H1 (cell line): ENCODE measurements around the gene SORCS3. TPM values are rescaled to one million over a fixed set of nuclear protein-coding genes. Genes with fewer than 3 reads are reported as not detected.

Experiments
- CTCF ChIA-PET: fragments of 300-600 bp; sonication (Branson Sonifier 250); formaldehyde crosslinking; loops from one replicate; lab custom pipeline; 2021; ENCODE audit not compliant: partially characterized antibody; lab: Charles Lee
- POLR2A ChIA-PET: fragments of 300-600 bp; sonication (Branson Sonifier 250); formaldehyde crosslinking; loops from one replicate; lab custom pipeline; 2021; ENCODE audit warnings: inconsistent platforms; ENCODE audit not compliant: partially characterized antibody; lab: Charles Lee
- DNase-seq, 2 experiments: peaks; one replicate each; pipeline versions ENCODE4 v3.0.0 to v3.0.0-alpha.2; 2010 to 2022; ENCODE audit warnings: low spot score in 2 of 2, low read depth in 1 of 2, mixed read lengths in 1 of 2
- FAIRE-seq: peaks from 2 replicates; lab custom pipeline; 2011; peaks lifted over from hg19 to GRCh38; lab: Jason Lieb, UNC
- H2AFZ ChIP-seq: 2 replicates; pipeline ENCODE4 v1.8.1; 2012; ENCODE audit warnings: low read length, inconsistent platforms
- H2AK5ac ChIP-seq: 2 replicates; pipeline ENCODE4 v1.6.1; 2013; ENCODE audit warnings: low read depth, low read length
- H2BK120ac ChIP-seq: replicated peaks from 2 replicates; pipeline ENCODE3; 2013; ENCODE audit warnings: low read depth, low read length, inconsistent platforms
- H2BK12ac ChIP-seq: 2 replicates; pipeline ENCODE4 v1.6.1; 2013; ENCODE audit warnings: low read depth, low read length
- H2BK15ac ChIP-seq: 2 replicates; pipeline ENCODE4 v1.6.1; 2013; ENCODE audit warnings: low read length
- H2BK20ac ChIP-seq: 2 replicates; pipeline ENCODE4 v1.6.1; 2013; ENCODE audit warnings: low read length
- H2BK5ac ChIP-seq: 2 replicates; pipeline ENCODE4 v1.6.1; 2013; ENCODE audit warnings: low read depth, low read length
- H3K14ac ChIP-seq: 2 replicates; pipeline ENCODE4 v1.6.1; 2013; ENCODE audit warnings: inconsistent platforms; ENCODE audit not compliant: insufficient read length
- H3K18ac ChIP-seq: 2 replicates; pipeline ENCODE4 v1.6.1; 2013; ENCODE audit warnings: low read length; ENCODE audit errors: extremely low read depth
- H3K23ac ChIP-seq: 2 replicates; pipeline ENCODE4 v1.6.1; 2013; ENCODE audit warnings: inconsistent platforms; ENCODE audit not compliant: insufficient read length
- H3K23me2 ChIP-seq: 2 replicates; pipeline ENCODE4 v1.6.1; 2013; ENCODE audit warnings: low read depth, low read length
- H3K27ac ChIP-seq: 2 replicates; pipeline ENCODE4 v1.6.1; 2011; ENCODE audit warnings: low read depth, low read length, inconsistent platforms
- H3K27me3 ChIP-seq, 4 experiments: replicated peaks in 1 of 4; 1 replicate in 1 of 4; 2 replicates in 3 of 4; pipeline versions ENCODE4 v1.6.1 to v1.8.1; 2011 to 2013; ENCODE audit warnings: low read length in 3 of 4, mild to moderate bottlenecking in 3 of 4, inconsistent platforms in 2 of 4, mixed read lengths in 2 of 4, moderate library complexity in 1 of 4; ENCODE audit not compliant: control insufficient read depth in 3 of 4, insufficient read depth in 3 of 4; ENCODE audit errors: extremely low read depth in 1 of 4
- H3K36me3 ChIP-seq, 4 experiments: 2 replicates each; pipeline versions ENCODE4 v1.6.1 to v1.8.1; 2011 to 2013; ENCODE audit warnings: mild to moderate bottlenecking in 4 of 4, low read length in 3 of 4, moderate library complexity in 2 of 4, control low read depth in 1 of 4, inconsistent platforms in 1 of 4; ENCODE audit not compliant: insufficient read depth in 4 of 4, control insufficient read depth in 2 of 4
- H3K4ac ChIP-seq: replicated peaks from 2 replicates; pipeline ENCODE3; 2013; ENCODE audit warnings: low read length, low read depth, mixed read lengths, inconsistent platforms; ENCODE audit not compliant: insufficient read length
- H3K4me1 ChIP-seq, 4 experiments: replicated peaks in 1 of 4; 1 replicate in 1 of 4; 2 replicates in 3 of 4; pipeline versions ENCODE4 v1.6.1 to v1.8.1; 2011 to 2013; ENCODE audit warnings: low read length in 3 of 4, inconsistent platforms in 2 of 4, mixed read lengths in 1 of 4; ENCODE audit not compliant: insufficient read depth in 4 of 4, control insufficient read depth in 3 of 4
- H3K4me2 ChIP-seq, 2 experiments: 2 replicates each; pipeline versions ENCODE4 v1.6.1 to v1.8.1; 2011 to 2013; ENCODE audit warnings: low read depth in 2 of 2, low read length in 2 of 2, control low read depth in 1 of 2, inconsistent platforms in 1 of 2, mild to moderate bottlenecking in 1 of 2; ENCODE audit not compliant: insufficient read depth in 1 of 2
- H3K4me3 ChIP-seq, 4 experiments: fragments of 200-600, 300-600 bp in 1 of 4; sonication (generic), shearing (Covaris generic), sonication (Bioruptor Twin) in 1 of 4; 2 replicates each; pipeline versions ENCODE4 v1.5.1 to v1.8.1; 2011 to 2016; ENCODE audit warnings: low read length in 4 of 4, low read depth in 3 of 4, control low read depth in 2 of 4, inconsistent platforms in 2 of 4, mild to moderate bottlenecking in 2 of 4, mixed read lengths in 1 of 4, moderate library complexity in 1 of 4; ENCODE audit not compliant: insufficient read depth in 2 of 4; ENCODE audit errors: extremely low read depth in 1 of 4
- H3K56ac ChIP-seq: replicated peaks from 2 replicates; pipeline ENCODE3; 2013; ENCODE audit warnings: low read depth, mild to moderate bottlenecking, mixed read lengths, low read length, inconsistent platforms; ENCODE audit not compliant: insufficient read length
- H3K79me1 ChIP-seq: 2 replicates; pipeline ENCODE4 v1.6.1; 2013; ENCODE audit warnings: low read depth, low read length, control low read depth
- H3K79me2 ChIP-seq, 2 experiments: 2 replicates each; pipeline versions ENCODE4 v1.6.1 to v1.8.1; 2012 to 2013; ENCODE audit warnings: low read length in 2 of 2, mild to moderate bottlenecking in 2 of 2, inconsistent platforms in 1 of 2; ENCODE audit not compliant: insufficient read depth in 2 of 2, control insufficient read depth in 1 of 2
- H3K9ac ChIP-seq, 4 experiments: replicated peaks in 1 of 4; 1 replicate in 1 of 4; 2 replicates in 3 of 4; pipeline versions ENCODE4 v1.6.1 to v1.8.1; 2011 to 2013; ENCODE audit warnings: low read depth in 3 of 4, low read length in 3 of 4, control low read depth in 2 of 4, mild to moderate bottlenecking in 2 of 4, moderate library complexity in 2 of 4, inconsistent platforms in 1 of 4; ENCODE audit errors: extremely low read depth in 1 of 4
- H3K9me3 ChIP-seq, 2 experiments: 2 replicates each; pipeline versions ENCODE4 v1.6.1 to v1.8.1; 2012 to 2013; ENCODE audit warnings: mild to moderate bottlenecking in 2 of 2, moderate library complexity in 2 of 2, control low read depth in 1 of 2, inconsistent platforms in 1 of 2, low read depth in 1 of 2, low read length in 1 of 2, mixed read lengths in 1 of 2; ENCODE audit not compliant: insufficient read depth in 2 of 2
- H4K20me1 ChIP-seq, 2 experiments: replicated peaks in 1 of 2; 2 replicates each; pipeline versions ENCODE3 to v1.8.1; 2011 to 2013; ENCODE audit warnings: inconsistent platforms in 2 of 2, low read length in 2 of 2, mild to moderate bottlenecking in 1 of 2; ENCODE audit not compliant: insufficient read depth in 2 of 2, control insufficient read depth in 1 of 2
- H4K5ac ChIP-seq: 2 replicates; pipeline ENCODE4 v1.6.1; 2013; ENCODE audit warnings: low read length, low read depth, mixed read lengths, inconsistent platforms; ENCODE audit not compliant: insufficient read length
- H4K8ac ChIP-seq: 2 replicates; pipeline ENCODE4 v1.8.0; 2013; ENCODE audit warnings: mild to moderate bottlenecking, moderate library complexity, low read length, inconsistent platforms; ENCODE audit not compliant: insufficient read depth; ENCODE audit errors: extremely low read depth
- H4K91ac ChIP-seq: replicated peaks from 2 replicates; pipeline ENCODE3; 2013; ENCODE audit warnings: low read length, mixed read lengths, inconsistent platforms; ENCODE audit not compliant: insufficient read length
- WGBS, 2 experiments: shearing (Covaris generic) in 1 of 2; methylation state at CpG; one replicate each; pipeline versions ENCODE4 v1.1.6 to v1.1.7; 2013 to 2015; ENCODE audit warnings: low lambda C conversion rate in 2 of 2, mixed read lengths in 2 of 2, inconsistent platforms in 1 of 2, low coverage in 1 of 2, missing lambda C conversion rate in 1 of 2; ENCODE audit not compliant: insufficient replicate concordance in 2 of 2, insufficient coverage in 1 of 2, insufficient read length in 1 of 2; ENCODE audit errors: extremely low coverage in 1 of 2, missing lambda C conversion rate in 1 of 2; 5-methylcytosine and 5-hydroxymethylcytosine counted together
- polyA plus RNA-seq, 7 experiments: library from polyadenylated mRNA; depleted of rRNA in 3 of 7; stranded (reverse) in 5 of 7; unstranded in 2 of 7; fragments of >200 nt in 5 of 7; fragments of 200-250 nt in 2 of 7; gene quantifications; 1 replicate in 5 of 7; 2 replicates in 1 of 7; 4 replicates in 1 of 7; pipeline versions ENCODE4 v1.2.1 to v1.2.3, GENCODE V29; 2011 to 2013; ENCODE audit warnings: missing spikeins in 2 of 7, mixed read lengths in 2 of 7
- total RNA-seq: library from RNA; stranded (reverse); fragmentation: NEBNext Ultra II Directional; extraction: Animal tissue kit (Norgen Biotek cat#: 25700); gene quantifications from 2 replicates; pipeline ENCODE4 v1.2.1, GENCODE V29; 2021

SORCS3 gene
- total and polyA plus RNA-seq, 2 of the 8 experiments (the other 6 are each of a cell fraction or from before 2014, with no cell fraction given) = 0.26 to 0.88 TPM

DNA sequence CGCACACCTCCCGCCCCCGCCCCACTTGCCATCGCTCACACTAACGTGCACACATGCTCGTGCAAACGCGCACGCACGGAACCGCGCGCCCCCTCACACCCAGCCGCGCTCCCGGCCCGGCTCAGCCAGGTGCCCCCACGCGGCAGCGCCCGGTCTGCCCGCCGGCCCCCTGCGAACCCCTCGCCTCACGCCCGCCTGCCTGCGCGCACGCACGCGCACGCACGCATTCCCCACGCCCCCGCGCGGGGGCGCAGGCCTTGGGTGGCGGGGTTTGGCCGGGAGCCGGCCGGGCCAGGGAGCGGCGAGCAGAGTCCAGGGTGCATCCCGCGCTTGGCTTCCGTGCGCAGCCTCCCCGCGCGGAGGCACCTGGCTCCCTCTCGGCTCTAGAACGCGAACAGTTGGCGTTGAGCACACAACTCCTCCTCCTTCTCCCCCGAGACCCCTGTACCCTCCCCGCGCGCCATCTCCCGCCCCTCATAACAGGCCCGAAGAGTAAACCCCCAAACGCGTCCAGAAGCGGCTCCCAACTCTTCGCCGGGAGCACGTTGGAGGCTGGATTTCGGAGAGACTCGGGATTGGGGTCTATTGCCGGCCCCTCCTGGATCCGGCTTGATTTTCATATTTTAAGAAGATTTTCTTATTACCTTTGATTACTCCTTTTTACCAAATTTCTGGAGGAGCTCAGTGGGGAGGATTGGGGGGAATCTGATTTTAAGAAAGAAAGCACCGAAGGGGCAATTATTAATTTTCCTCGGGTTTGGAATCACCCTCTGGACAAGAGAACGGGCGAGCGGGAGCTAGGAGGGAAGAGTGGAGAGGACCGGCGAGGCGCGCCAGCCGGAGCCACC lies 527 bp upstream of the SORCS3 start:
- Histone ChIP-seq H3K23ac (no peak overlapping the region), H2BK15ac (no peak overlapping the region), H2BK12ac (0 out of 2 replicates have a peak overlapping the region, but pooled peaks have one; percentile 39), H4K91ac (no peak overlapping the region), H3K4me2 (peak overlapping the region; percentile 69 to 98), H3K27ac (no peak overlapping the region), H3K14ac (no peak overlapping the region), H2AK5ac (no peak overlapping the region), H2BK5ac (no peak overlapping the region), H3K9me3 (no peaks in the 10 kb centered on the region), H3K18ac (no peak overlapping the region), H2BK120ac (no peak overlapping the region), H3K79me2 (no peaks in the 10 kb centered on the region), H3K9ac (no peak overlapping the region), H2BK20ac (no peak overlapping the region), H4K20me1 (no peaks in the 10 kb centered on the region), H3K4me3 (peak overlapping the region; percentile 50 to 71 (median 60)), H3K4me1 (peaks cover 0 to 18% (median 7%) of the 10 kb centered on the region in 4 experiments; a peak in 4 of 7 replicates), H3K56ac (no peak overlapping the region), H3K4ac (no peak overlapping the region), H4K5ac (no peak overlapping the region), H3K36me3 (peaks cover 0 to 4% (median 0%) of the 10 kb centered on the region in 4 experiments; a peak in 1 of 8 replicates), H3K27me3 (peaks cover 33 to 69% (median 64%) of the 10 kb centered on the region in 4 experiments), H3K79me1 (no peaks in the 10 kb centered on the region), H4K8ac (peak overlapping the region; percentile 69; the same call in 1 of the 2 replicates), H3K23me2 (peaks cover 32% of the 10 kb centered on the region), H2AFZ (0 out of 2 replicates have a peak overlapping the region, but pooled peaks have one; percentile 63)
- 3% methylated on average over 22 of the region's 82 CpGs; no CpG with 5 or more reads in 1 of the 2 experiments for WGBS, 2 experiments
- ChIA-PET POLR2A (no interaction called here), CTCF (interaction anchor here (0.7 to 1.5 kb wide), 5 partner anchors 9 to 285 kb away, joined by 3 to 4 read pairs (median 3); no protein-coding TSS in a partner anchor)
- FAIRE-seq = no peak
- DNase-seq = no peak
